SK-N-MC (cell line): ENCODE results near the gene FANCL.
"Not testable (repeated sequence)": the region's sequence is repeated elsewhere in the genome, so short reads cannot be mapped to it uniquely, and the experiment has no call there.

Experiments used
- EZH2 ChIP-seq: fragments of 200-600 bp; sonication (generic); IDR thresholded peaks from one replicate; pipeline ENCODE4 v1.6.1; 2017; ENCODE audit warnings: antibody characterized with exemption
- FOXP2 ChIP-seq: optimal IDR thresholded peaks from 2 replicates; pipeline ENCODE3; 2011; ENCODE audit warnings: mild to moderate bottlenecking, moderate library complexity; ENCODE audit not compliant: insufficient read depth; ENCODE audit errors: extremely low read length, control extremely low read depth
- POLR2AphosphoS5 ChIP-seq: IDR thresholded peaks from 2 replicates; pipeline ENCODE4 v1.6.1; 2012; ENCODE audit warnings: mild to moderate bottlenecking, low read depth, low read length, borderline replicate concordance

DNA sequence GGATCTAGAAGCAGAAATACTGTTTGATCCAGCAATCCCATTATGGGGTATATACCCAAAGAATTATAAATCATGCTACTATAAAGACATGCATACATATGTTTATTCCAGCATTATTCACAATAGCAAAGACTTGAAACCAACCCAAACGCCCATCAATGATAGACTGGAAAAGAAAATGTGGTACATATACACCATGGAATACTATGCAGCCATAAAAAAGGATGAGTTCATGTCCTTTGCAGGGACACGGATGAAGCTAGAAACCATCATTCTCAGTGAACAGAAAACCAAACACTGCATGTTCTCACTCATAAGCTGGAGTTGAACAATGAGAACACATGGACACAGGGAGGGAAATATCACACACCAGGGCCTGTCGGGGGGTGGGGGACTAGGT lies 61.0 kb downstream of the FANCL start:
- not testable (repeated sequence) for TF ChIP-seq EZH2, FOXP2, POLR2AphosphoS5
